ENCODE measurements around the gene ZNF716.
"Not testable (repeated sequence)": the region's sequence is repeated elsewhere in the genome, so short reads cannot be mapped to it uniquely, and the experiment has no call there.

The ZNF716 gene

GRCh38 chr7:57427146-57427545 lies 22.8 kb upstream of the ZNF716 start:
- DNase-seq, result no peak

- DNase-seq, result no peak
These were observed 22.4 kb upstream of the ZNF716 start for GRCh38 chr7:57427594-57427993.

GRCh38 chr7:57432583-57432982 lies 17.4 kb upstream of the ZNF716 start:
- DNase-seq, result no peak

GRCh38 chr7:57437581-57437980 lies 12.4 kb upstream of the ZNF716 start:
- no peak for DNase-seq

GRCh38 chr7:57438244-57438643 lies 11.7 kb upstream of the ZNF716 start:
- DNase-seq, result no peak

GRCh38 chr7:57443567-57443966 lies 6.4 kb upstream of the ZNF716 start:
- no peak for DNase-seq

- DNase-seq, result not testable (repeated sequence)
These were observed 19.3 kb downstream of the ZNF716 start for GRCh38 chr7:57469186-57469828.

GRCh38 chr7:57480304-57480703 lies 30.3 kb downstream of the ZNF716 start:
- DNase-seq, result not testable (repeated sequence)

GRCh38 chr7:57485022-57485421 lies 35.0 kb downstream of the ZNF716 start:
- not testable (repeated sequence) for DNase-seq

- DNase-seq, result no peak
These were observed 38.0 kb downstream of the ZNF716 start for GRCh38 chr7:57487957-57488356.

- DNase-seq, result not testable (repeated sequence)
These were observed 45.1 kb downstream of the ZNF716 start for GRCh38 chr7:57495111-57495510.

GRCh38 chr7:57496395-57496794 lies 46.4 kb downstream of the ZNF716 start:
- DNase-seq, result no peak

GRCh38 chr7:57505176-57505575 lies 55.2 kb downstream of the ZNF716 start:
- DNase-seq, result no peak
